Left ventricle myocardium inferior (tissue), 1 donor: ENCODE data around the gene TENM3. TPM values are rescaled to one million over a fixed set of nuclear protein-coding genes. Genes with fewer than 3 reads are reported as not detected.

Experiments used
- DNase-seq: peaks from one replicate; pipeline ENCODE4 v3.0.0-alpha.2; 2020
- H3K27ac ChIP-seq: fragments of 200-600 bp; replicated peaks from 2 replicates; pipeline ENCODE4 v1.8.0; 2021
- H3K27me3 ChIP-seq: fragments of 200-600 bp; 2 replicates; pipeline ENCODE4 v1.8.0; 2021; ENCODE audit warnings: low read depth
- H3K36me3 ChIP-seq: fragments of 200-600 bp; 2 replicates; pipeline ENCODE4 v1.8.0; 2021
- H3K4me1 ChIP-seq: fragments of 200-600 bp; 2 replicates; pipeline ENCODE4 v1.8.0; 2021
- H3K4me3 ChIP-seq: fragments of 200-600 bp; 2 replicates; pipeline ENCODE4 v1.8.0; 2021; ENCODE audit warnings: mild to moderate bottlenecking, moderate library complexity
- H3K9me3 ChIP-seq: fragments of 200-600 bp; replicated peaks from 2 replicates; pipeline ENCODE4 v1.8.0; 2021
- CTCF ChIP-seq: fragments of 200-600 bp; IDR thresholded peaks from 2 replicates; pipeline ENCODE4 v1.8.0; 2021; ENCODE audit warnings: antibody characterized with exemption, mild to moderate bottlenecking, borderline replicate concordance
- intact Hi-C: fragments of 100-400 bp; cut with micrococcal nuclease; formaldehyde crosslinking; loops from one replicate; pipeline ENCODE4 v1.11.0; 2022
- total RNA-seq: library from RNA; stranded (reverse); fragmentation: NEBNext Ultra II Directional; extraction: Animal tissue kit (Norgen Biotek cat#: 25700); gene quantifications from one replicate; pipeline ENCODE4 v1.2.1, GENCODE V29; 2021
- donor health status: DM: no; HTN: yes; CAD: no; lungs with severe emphysema.

The TENM3 gene
- total RNA-seq, 1 donor from 2014 or later, result 1.5 TPM

DNA sequence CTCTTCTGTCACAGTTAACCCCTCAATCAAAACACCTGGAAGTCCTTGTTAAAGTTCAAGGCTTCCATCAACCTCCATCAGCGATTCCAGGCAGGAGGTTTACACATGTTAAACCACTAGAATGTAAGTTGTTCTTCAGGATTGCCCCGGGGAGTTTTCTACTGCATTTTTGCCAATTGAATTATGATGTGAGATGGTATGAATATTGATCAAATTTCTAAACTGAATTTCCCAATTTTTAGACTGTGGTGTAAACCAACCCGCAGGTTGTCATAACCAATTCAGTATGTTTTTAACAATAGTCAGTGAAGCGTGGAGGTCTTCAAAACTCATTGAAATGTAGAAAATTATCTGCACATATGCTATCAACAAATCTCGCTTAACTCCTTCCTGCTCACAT is 21.2 kb upstream of the TENM3 start:
- H3K4me1 ChIP-seq, result no peaks in the 10 kb centered on the region
- H3K4me3 ChIP-seq, result no peak overlapping the region
- H3K9me3 ChIP-seq, result no peaks in the 10 kb centered on the region
- peaks cover 37% of the 10 kb centered on the region for H3K27me3 ChIP-seq
- no peak for DNase-seq
- intact Hi-C loops, result no loop called here
- no peaks in the 10 kb centered on the region for H3K36me3 ChIP-seq
- no peak overlapping the region for H3K27ac ChIP-seq
- no peak for TF ChIP-seq CTCF

GRCh38 chr4:182222766-182223165 is 20.4 kb upstream of the TENM3 start:
- no peaks in the 10 kb centered on the region for H3K9me3 ChIP-seq
- no peak overlapping the region for H3K27ac ChIP-seq
- H3K4me1 ChIP-seq, result no peaks in the 10 kb centered on the region
- peaks cover 31% of the 10 kb centered on the region for H3K27me3 ChIP-seq
- DNase-seq, result no peak
- no peak overlapping the region for H3K4me3 ChIP-seq
- intact Hi-C loops, result no loop called here
- no peak for TF ChIP-seq CTCF
- no peaks in the 10 kb centered on the region for H3K36me3 ChIP-seq

DNA sequence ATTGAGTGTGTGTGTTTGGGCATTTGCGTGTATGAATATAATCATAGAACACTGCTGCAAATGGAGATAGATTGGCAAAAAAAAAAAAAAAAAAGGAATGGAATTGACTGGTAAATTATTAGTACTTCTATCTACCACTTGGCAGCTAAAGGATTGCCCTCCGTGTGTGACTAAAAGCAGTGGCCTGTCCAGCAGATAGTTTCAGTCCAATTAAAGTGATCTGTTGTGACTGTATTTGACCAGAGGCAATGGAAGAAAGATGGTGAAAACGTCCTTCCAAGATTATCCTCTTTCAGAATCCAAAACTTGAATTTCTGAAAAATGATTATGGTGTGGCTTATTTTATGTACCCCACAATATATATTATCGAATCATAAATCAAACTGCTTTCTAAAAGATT is 19.5 kb upstream of the TENM3 start:
- Histone ChIP-seq H3K36me3 (no peaks in the 10 kb centered on the region), H3K4me3 (no peak overlapping the region), H3K9me3 (no peaks in the 10 kb centered on the region), H3K4me1 (no peaks in the 10 kb centered on the region), H3K27me3 (peaks cover 27% of the 10 kb centered on the region), H3K27ac (no peak overlapping the region)
- no peak for TF ChIP-seq CTCF
- DNase-seq, result no peak
- intact Hi-C loops, result no loop called here

DNA sequence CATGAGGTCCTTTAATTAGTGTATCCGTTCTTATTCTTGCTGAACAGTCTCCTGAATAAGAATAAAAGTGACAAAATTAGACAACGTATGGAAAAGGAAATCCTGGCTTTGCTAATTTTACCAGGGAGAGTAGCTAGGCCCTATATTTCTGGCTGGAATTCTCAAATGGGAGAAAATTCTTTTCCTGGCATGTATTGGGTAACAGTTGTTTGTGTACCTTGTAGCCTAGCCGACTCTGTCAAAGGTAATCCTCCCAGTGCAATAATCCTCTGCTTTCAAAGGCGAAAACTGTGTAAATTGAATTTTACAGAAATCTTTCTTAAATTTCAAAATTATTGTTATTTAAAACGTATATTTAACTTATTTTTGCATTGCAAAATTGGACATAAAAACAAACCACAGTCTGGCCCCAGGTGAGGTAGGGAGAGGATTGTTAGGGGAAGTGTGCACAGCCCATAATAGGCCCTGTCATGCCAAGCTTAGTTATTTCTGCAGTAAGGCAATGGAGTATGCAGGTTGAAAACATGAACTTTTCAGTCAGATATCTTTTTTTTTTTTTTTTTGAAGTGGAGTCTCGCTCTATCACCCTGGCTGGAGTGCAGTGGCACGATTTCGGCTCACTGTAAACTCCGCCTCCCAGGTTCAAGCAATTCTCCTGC is 18.9 kb upstream of the TENM3 start:
- H3K9me3 ChIP-seq, result no peaks in the 10 kb centered on the region
- H3K36me3 ChIP-seq, result no peaks in the 10 kb centered on the region
- peaks cover 25% of the 10 kb centered on the region for H3K27me3 ChIP-seq
- H3K4me1 ChIP-seq, result no peaks in the 10 kb centered on the region
- no peak overlapping the region for H3K4me3 ChIP-seq
- no peak for DNase-seq
- intact Hi-C loops, result no loop called here
- no peak for TF ChIP-seq CTCF
- H3K27ac ChIP-seq, result no peak overlapping the region

DNA sequence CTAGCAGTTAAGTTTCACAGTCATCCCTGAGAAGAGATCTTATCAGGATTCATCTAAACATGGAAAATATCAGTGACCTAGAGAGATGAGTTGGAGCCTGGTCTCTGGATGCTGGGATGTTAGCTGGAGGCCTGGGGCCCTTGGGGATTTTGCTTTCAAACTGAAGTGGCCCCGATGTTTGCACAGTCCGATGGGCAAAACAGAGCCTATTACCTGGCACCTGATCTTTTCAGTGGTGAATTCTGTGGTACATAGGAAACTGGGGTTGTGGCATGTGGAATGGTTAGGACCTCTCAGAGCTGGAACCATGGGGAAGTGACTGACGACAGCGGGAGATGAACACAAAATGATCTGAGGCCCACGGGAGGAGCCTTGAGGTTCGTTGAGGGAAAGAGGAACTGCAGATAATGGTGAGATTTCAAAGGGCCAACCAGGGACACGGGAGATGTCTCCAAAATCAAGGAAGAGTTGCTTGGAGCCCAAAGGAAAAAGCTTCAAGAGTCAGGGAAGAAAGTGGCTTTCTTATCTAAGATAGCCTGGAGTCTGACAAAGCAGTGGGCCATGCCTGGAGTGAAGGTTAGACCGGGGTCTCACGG is 17.8 kb upstream of the TENM3 start:
- intact Hi-C loops, result no loop called here
- TF ChIP-seq CTCF, result no peak
- no peak for DNase-seq
- Histone ChIP-seq H3K9me3 (no peaks in the 10 kb centered on the region), H3K27me3 (peaks cover 24% of the 10 kb centered on the region), H3K27ac (no peak overlapping the region), H3K4me3 (no peak overlapping the region), H3K36me3 (no peaks in the 10 kb centered on the region), H3K4me1 (no peaks in the 10 kb centered on the region)
